ENCODE results near the gene UTP4. TPM values are rescaled to one million over a fixed set of nuclear protein-coding genes. Genes with fewer than 3 reads are reported as not detected.

Gene UTP4
- total and polyA plus RNA-seq, 2 of the 8 experiments (the other 6 are each of a cell fraction or from before 2014, with no cell fraction given), result 101 to 118 TPM

DNA sequence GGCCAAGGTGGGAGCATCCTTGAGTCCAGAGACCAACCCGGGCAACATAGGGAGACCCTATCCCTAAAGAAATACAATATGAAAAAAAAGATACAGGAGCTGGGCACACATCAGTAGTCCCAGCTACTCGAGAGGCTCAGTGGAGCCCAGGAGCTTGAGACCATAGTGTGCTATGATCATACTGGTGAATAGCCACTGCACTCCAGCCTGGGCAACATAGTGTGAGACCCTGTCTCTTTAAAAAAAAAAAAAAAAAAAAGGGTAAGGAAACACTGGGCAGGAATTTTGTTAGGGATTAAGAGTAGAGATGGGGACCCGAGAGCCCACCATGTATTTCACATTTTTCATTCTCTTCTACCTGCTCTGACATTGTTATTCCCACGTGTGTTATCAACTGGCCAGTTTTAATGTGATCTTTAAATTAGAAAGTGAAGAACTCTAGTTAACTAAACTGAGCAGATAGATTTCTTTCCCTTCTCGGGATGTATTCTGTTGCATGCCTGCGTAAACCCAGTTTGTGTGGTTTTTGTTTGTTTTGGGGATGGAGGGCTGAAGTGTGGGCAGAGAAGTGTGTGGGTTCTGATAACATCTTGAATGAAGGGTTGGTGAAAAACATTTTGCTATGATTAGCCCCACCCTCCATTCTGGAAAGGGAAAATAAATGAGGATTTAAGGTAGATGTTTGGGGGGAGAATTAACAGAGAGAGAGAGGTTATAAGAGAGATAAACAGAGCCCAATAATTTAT lies 37.3 kb downstream of the UTP4 start:
- no peak overlapping the region for H3K4me3 ChIP-seq (ENCODE audit: extremely low read depth in 1 of 4, insufficient read depth in 2 of 4, low read depth in 3 of 4, low read length in 4 of 4)
- TF ChIP-seq YY1 (IDR thresholded peaks at IDR 0.05; ENCODE audit: low read depth, low read length), result no peak
- no peak for TF ChIP-seq EZH2 (IDR thresholded peaks at IDR 0.05; ENCODE audit: low read depth, low read length, severe bottlenecking)
- no peak for TF ChIP-seq BCL11A (IDR thresholded peaks at IDR 0.05; ENCODE audit: low read depth in 2 of 2, low read length in 2 of 2)
- TF ChIP-seq, protein P1, sequence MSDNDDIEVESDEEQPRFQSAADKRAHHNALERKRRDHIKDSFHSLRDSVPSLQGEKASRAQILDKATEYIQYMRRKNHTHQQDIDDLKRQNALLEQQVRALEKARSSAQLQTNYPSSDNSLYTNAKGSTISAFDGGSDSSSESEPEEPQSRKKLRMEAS (IDR thresholded peaks at IDR 0.05), result no peak
- TF ChIP-seq KDM1A (IDR thresholded peaks at IDR 0.05; ENCODE audit: borderline replicate concordance, low read length), result no peak
- TF ChIP-seq SIX5 (IDR thresholded peaks at IDR 0.05; ENCODE audit: low read depth, low read length), result no peak
- TF ChIP-seq NANOG (IDR thresholded peaks at IDR 0.05; ENCODE audit: insufficient read depth, low read depth, low read length, poor library complexity, severe bottlenecking), result no peak
- TF ChIP-seq USF2 (IDR thresholded peaks at IDR 0.05; ENCODE audit: low read length), result no peak
- no peak for TF ChIP-seq ZNF274 (IDR thresholded peaks at IDR 0.05; ENCODE audit: borderline replicate concordance, extremely low read depth, low read length)
- TF ChIP-seq SUZ12 (IDR thresholded peaks at IDR 0.05; ENCODE audit: low read length), result no peak
- TF ChIP-seq CHD2 (IDR thresholded peaks at IDR 0.05; ENCODE audit: low read length), result no peak
- no peak overlapping the region for H3K4me2 ChIP-seq (ENCODE audit: insufficient read depth in 1 of 2, low read depth in 2 of 2, low read length in 2 of 2)
- no peak overlapping the region for H2AK5ac ChIP-seq (ENCODE audit: low read depth, low read length)
- no peak overlapping the region for H3K56ac ChIP-seq (replicated peaks; ENCODE audit: insufficient read length, low read depth, low read length)
- no peaks in the 10 kb centered on the region for H4K20me1 ChIP-seq (replicated peaks in 1 of 2; ENCODE audit: control insufficient read depth in 1 of 2, insufficient read depth in 2 of 2, low read length in 2 of 2)
- H3K23me2 ChIP-seq (ENCODE audit: low read depth, low read length), result no peaks in the 10 kb centered on the region
- H2BK5ac ChIP-seq (ENCODE audit: low read depth, low read length), result no peak overlapping the region
- H3K18ac ChIP-seq (ENCODE audit: extremely low read depth, low read length), result no peak overlapping the region
- H3K9me3 ChIP-seq (ENCODE audit: insufficient read depth in 2 of 2, low read depth in 1 of 2, low read length in 1 of 2), result no peaks in the 10 kb centered on the region
- H4K5ac ChIP-seq (ENCODE audit: insufficient read length, low read depth, low read length), result no peak overlapping the region
- H3K79me1 ChIP-seq (ENCODE audit: low read depth, low read length), result no peaks in the 10 kb centered on the region
- ChIA-PET CTCF (ENCODE audit: partially characterized antibody) (interaction anchor here (1.7 to 6.9 kb wide), 2 partner anchors 12 to 20 kb away, joined by 5 to 50 read pairs; no protein-coding TSS in a partner anchor), POLR2A (ENCODE audit: partially characterized antibody) (interaction anchor here (0.6 to 2.4 kb wide), 6 partner anchors 11 to 403 kb away, joined by 3 to 8 read pairs (median 3); partner anchors contain the start of gene SNTB2)
- H3K27me3 ChIP-seq (replicated peaks in 1 of 4; ENCODE audit: control insufficient read depth in 3 of 4, extremely low read depth in 1 of 4, insufficient read depth in 3 of 4, low read length in 3 of 4), result no peaks in the 10 kb centered on the region
- no peak overlapping the region for H3K4ac ChIP-seq (replicated peaks; ENCODE audit: insufficient read length, low read depth, low read length)
- no peak overlapping the region for H3K27ac ChIP-seq (ENCODE audit: low read depth, low read length)
- H4K91ac ChIP-seq (replicated peaks; ENCODE audit: insufficient read length, low read length), result no peak overlapping the region
- no peak overlapping the region for H2BK15ac ChIP-seq (ENCODE audit: low read length)
- FAIRE-seq, result no peak
- peaks cover 26 to 49% (median 37%) of the 10 kb centered on the region in 4 experiments for H3K36me3 ChIP-seq (ENCODE audit: control insufficient read depth in 2 of 4, insufficient read depth in 4 of 4, low read length in 3 of 4)
- DNase-seq (ENCODE audit: low read depth in 1 of 2, low spot score in 2 of 2), result no peak
- H4K8ac ChIP-seq (ENCODE audit: extremely low read depth, insufficient read depth, low read length), result no peak overlapping the region
- H3K4me1 ChIP-seq (replicated peaks in 1 of 4; ENCODE audit: control insufficient read depth in 3 of 4, insufficient read depth in 4 of 4, low read length in 3 of 4), result no peaks in the 10 kb centered on the region; a peak in 1 of 7 replicates
- no peak overlapping the region for H3K14ac ChIP-seq (ENCODE audit: insufficient read length)
- no peak overlapping the region for H2BK120ac ChIP-seq (replicated peaks; ENCODE audit: low read depth, low read length)
- H3K9ac ChIP-seq (replicated peaks in 1 of 4; ENCODE audit: extremely low read depth in 1 of 4, low read depth in 3 of 4, low read length in 3 of 4), result no peak overlapping the region
- no peaks in the 10 kb centered on the region for H3K79me2 ChIP-seq (ENCODE audit: control insufficient read depth in 1 of 2, insufficient read depth in 2 of 2, low read length in 2 of 2)
- no peak overlapping the region for H2BK20ac ChIP-seq (ENCODE audit: low read length)
- 95% methylated on average over 6 of the region's 6 CpGs; no CpG with 5 or more reads in 1 of the 2 experiments for WGBS, 2 experiments (ENCODE audit: extremely low coverage in 1 of 2, insufficient coverage in 1 of 2, insufficient read length in 1 of 2, insufficient replicate concordance in 2 of 2, low coverage in 1 of 2, low lambda C conversion rate in 2 of 2, missing lambda C conversion rate in 1 of 2)
- H3K23ac ChIP-seq (ENCODE audit: insufficient read length), result no peak overlapping the region
- no peak overlapping the region for H2BK12ac ChIP-seq (ENCODE audit: low read depth, low read length)
- no peak overlapping the region for H2AFZ ChIP-seq (ENCODE audit: low read length)

Measured in H1 (cell line).